Stimulated activated CD8-positive, alpha-beta memory T cell treated with anti-CD3 and anti-CD28 coated beads, Interleukin-12 subunit alpha, Interleukin-12 subunit beta, amount 100 ng/mL, for 4 hours (primary cell): ENCODE data around the gene BAHD1.
A peak's percentile ranks its signal among the peaks of the same experiment; 100 is the strongest.

Source experiments
- DNase-seq: peaks from one replicate; pipeline ENCODE4 v3.0.0-alpha.2; 2020; ENCODE audit warnings: low read depth

BAHD1 gene

GRCh38 chr15:40499931-40500330 lies 59.2 kb downstream of the BAHD1 start:
- no peak for DNase-seq

- DNase-seq: no peak
These were observed 60.0 kb downstream of the BAHD1 start for GRCh38 chr15:40500568-40501330.

GRCh38 chr15:40501487-40501886 lies 60.7 kb downstream of the BAHD1 start:
- no peak for DNase-seq

GRCh38 chr15:40506964-40507571 lies 66.3 kb downstream of the BAHD1 start:
- peak; percentile 39 for DNase-seq

- DNase-seq: no peak
These were observed 67.5 kb downstream of the BAHD1 start for GRCh38 chr15:40508216-40508615.

GRCh38 chr15:40510201-40510600 lies 69.4 kb downstream of the BAHD1 start:
- DNase-seq: no peak

GRCh38 chr15:40511093-40511471 lies 70.3 kb downstream of the BAHD1 start:
- DNase-seq: no peak

- no peak for DNase-seq
These were observed 70.8 kb downstream of the BAHD1 start for GRCh38 chr15:40511472-40512133.

- DNase-seq: no peak
These were observed 71.7 kb downstream of the BAHD1 start for GRCh38 chr15:40512440-40512839.

- DNase-seq: no peak
These were observed 72.9 kb downstream of the BAHD1 start for GRCh38 chr15:40513609-40514008.

- no peak for DNase-seq
These were observed 75.6 kb downstream of the BAHD1 start for GRCh38 chr15:40516322-40516721.
